K562 treated with DMSO at 1 percent for 48 hours (cell line): ENCODE data around the gene ZNF735. TPM values are rescaled to one million over a fixed set of nuclear protein-coding genes. Genes with fewer than 3 reads are reported as not detected.

Source experiments
- total RNA-seq: library from RNA; unstranded; fragments of 300-600 nt; gene quantifications from 2 replicates; pipeline ENCODE4 v1.2.3, GENCODE V29; 2022; ENCODE audit warnings: low replicate concordance; ENCODE audit errors: extremely low read depth

Gene ZNF735
- total RNA-seq: not detected in 2 replicates

GRCh38 chr7:64206903-64207302 lies at the start of gene ZNF735:
TSS of gene ZNF735 (plus strand) at chr7:64207203. CDS start at chr7:64207203, 0 bp downstream.

DNA sequence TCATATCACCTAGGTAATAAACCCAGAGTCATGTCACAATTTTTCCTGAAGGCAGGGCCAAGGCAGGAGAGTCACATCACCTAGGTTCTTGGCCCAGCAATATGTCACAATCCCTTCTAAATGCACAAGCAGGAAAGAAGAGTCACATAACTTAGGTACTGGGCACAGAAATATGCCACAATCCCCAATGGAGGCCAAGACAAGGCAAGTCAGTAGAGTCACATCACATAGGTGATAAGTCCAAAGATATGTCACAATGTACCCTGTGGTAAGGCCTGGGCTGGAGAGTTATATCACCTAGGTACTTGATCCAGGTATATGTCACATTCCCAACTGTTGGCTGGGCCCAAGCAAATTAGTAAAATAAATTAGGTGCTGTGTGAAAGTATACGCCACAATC lies 21.2 kb downstream of the ZNF735 start, which contains the start of gene ZNF679:
TSS of gene ZNF679 (plus strand) at position 301 of the 400 bp plus-strand sequence. CDS start 20,644 bp downstream, outside the sequence.

Other genes starting within 250 kb of the ZNF735 start
- not detected in 2 replicates for gene ZNF722, start 208.4 kb upstream of the ZNF735 start, total RNA-seq
- not detected in 2 replicates for gene ZNF727, start 161.8 kb upstream of the ZNF735 start, total RNA-seq
- not detected in 2 replicates for gene ZNF679, start 21.3 kb downstream of the ZNF735 start, total RNA-seq
- gene ZNF736, start 106.8 kb downstream of the ZNF735 start, total RNA-seq: not detected in 2 replicates